HepG2 (cell line): Measurements from ENCODE around the gene CADPS. TPM values are rescaled to one million over a fixed set of nuclear protein-coding genes. Genes with fewer than 3 reads are reported as not detected.
A peak's percentile ranks its signal among the peaks of the same experiment; 100 is the strongest.

Experiments
- ARNT ChIP-seq: fragments of 450-650 bp; IDR thresholded peaks from 2 replicates; pipeline ENCODE4 v1.6.1; 2017
- ARNT2 ChIP-seq: sonication (generic); formaldehyde crosslinking; IDR thresholded peaks from 2 replicates; pipeline ENCODE4 v1.8.0; 2022; ENCODE audit warnings: mild to moderate bottlenecking, low read depth, missing genetic modification reagents, moderate library complexity
- ATF1 ChIP-seq: IDR thresholded peaks from 2 replicates; pipeline ENCODE4 v1.6.1; 2016; ENCODE audit warnings: mild to moderate bottlenecking, control low read depth
- BCL6 ChIP-seq: IDR thresholded peaks from 2 replicates; pipeline ENCODE4 v1.6.1; 2016; ENCODE audit warnings: missing genetic modification reagents, missing compliant biosample characterization
- FOSL2 ChIP-seq: sonication (generic); formaldehyde crosslinking; IDR thresholded peaks from 2 replicates; pipeline ENCODE4 v1.4.0; 2020; ENCODE audit warnings: missing genetic modification reagents
- GLMP ChIP-seq: sonication (generic); formaldehyde crosslinking; IDR thresholded peaks from 2 replicates; pipeline ENCODE4 v1.9.0; 2021; ENCODE audit warnings: missing genetic modification reagents, mild to moderate bottlenecking, borderline replicate concordance
- HNF4A ChIP-seq: sonication (generic); formaldehyde crosslinking; IDR thresholded peaks from 2 replicates; pipeline ENCODE4 v1.4.0; 2020; ENCODE audit warnings: missing genetic modification reagents
- JUN ChIP-seq: sonication (generic); formaldehyde crosslinking; IDR thresholded peaks from 2 replicates; pipeline ENCODE4 v1.4.0; 2020; ENCODE audit warnings: mild to moderate bottlenecking, missing genetic modification reagents
- JUNB ChIP-seq: sonication (generic); formaldehyde crosslinking; IDR thresholded peaks from 2 replicates; pipeline ENCODE4 v1.8.0; 2022; ENCODE audit warnings: missing genetic modification reagents, mild to moderate bottlenecking, borderline replicate concordance
- KDM4B ChIP-seq: sonication (generic); formaldehyde crosslinking; IDR thresholded peaks from 2 replicates; pipeline ENCODE4 v1.4.0; 2020; ENCODE audit warnings: missing genetic modification reagents
- NFIC ChIP-seq: IDR thresholded peaks from 2 replicates; pipeline ENCODE4 v1.6.1; 2012; ENCODE audit warnings: mild to moderate bottlenecking, low read length, inconsistent platforms
- PHF8 ChIP-seq: sonication (generic); formaldehyde crosslinking; IDR thresholded peaks from 2 replicates; pipeline ENCODE4 v1.5.0; 2020; ENCODE audit warnings: missing genetic modification reagents
- SPEN ChIP-seq: sonication (generic); formaldehyde crosslinking; IDR thresholded peaks from 2 replicates; pipeline ENCODE4 v1.5.1; 2020; ENCODE audit warnings: low read depth, mild to moderate bottlenecking, missing genetic modification reagents
- TFAP4 ChIP-seq: sonication (generic); IDR thresholded peaks from 2 replicates; pipeline ENCODE4 v1.6.1; 2016; ENCODE audit warnings: low read depth, borderline replicate concordance
- YEATS2 ChIP-seq: sonication (generic); formaldehyde crosslinking; IDR thresholded peaks from 2 replicates; pipeline ENCODE4 v1.4.0; 2020; ENCODE audit warnings: missing genetic modification reagents, borderline replicate concordance
- ZBTB7A ChIP-seq: sonication (generic); formaldehyde crosslinking; IDR thresholded peaks from 2 replicates; pipeline ENCODE4 v1.8.0; 2022; ENCODE audit warnings: mild to moderate bottlenecking, missing genetic modification reagents
- ZNF225 ChIP-seq: sonication (generic); formaldehyde crosslinking; IDR thresholded peaks from 2 replicates; pipeline ENCODE4 v1.4.0; 2020; ENCODE audit warnings: mild to moderate bottlenecking, missing genetic modification reagents
- ZNF317 ChIP-seq: sonication (generic); formaldehyde crosslinking; IDR thresholded peaks from 2 replicates; pipeline ENCODE4 v1.5.0; 2020; ENCODE audit warnings: mild to moderate bottlenecking, missing genetic modification reagents
- ZNF644 ChIP-seq: IDR thresholded peaks from 2 replicates; pipeline ENCODE4 v1.6.1; 2016; ENCODE audit warnings: low read depth
- ZNF724P ChIP-seq: sonication (generic); formaldehyde crosslinking; IDR thresholded peaks from 2 replicates; pipeline ENCODE4 v1.8.0; 2022; ENCODE audit warnings: missing genetic modification reagents, borderline replicate concordance
- ZNF792 ChIP-seq: IDR thresholded peaks from 2 replicates; pipeline ENCODE4 v1.6.1; 2016
- ZSCAN29 ChIP-seq: sonication (generic); formaldehyde crosslinking; conservative IDR thresholded peaks from 2 replicates; pipeline ENCODE4 v1.4.0; 2020; ENCODE audit warnings: mild to moderate bottlenecking, missing genetic modification reagents
- polyA plus RNA-seq, 8 experiments: library from polyadenylated mRNA; depleted of rRNA in 3 of 8; stranded (reverse) in 7 of 8; unstranded in 1 of 8; fragments of >200 nt; fragmentation: Illumina TruSeq in 4 of 8; extraction: Trizol in 4 of 8; gene quantifications; 2 replicates each; pipeline versions ENCODE4 v1.2.1 to v1.2.3, GENCODE V29; 2011 to 2016; ENCODE audit warnings: low read depth in 4 of 8, missing spikeins in 1 of 8, mixed read lengths in 1 of 8; ENCODE audit not compliant: insufficient read depth in 1 of 8
- total RNA-seq, 5 experiments: library from RNA; depleted of rRNA; stranded (reverse); fragments of >200 nt; fragmentation: Illumina TruSeq; extraction: Trizol; gene quantifications; 2 replicates each; pipeline ENCODE4 v1.2.3, GENCODE V29; 2016; ENCODE audit warnings: low read depth in 1 of 5
- TF ChIP-seq, protein P1 (sequence below): IDR thresholded peaks from 2 replicates; pipeline ENCODE4 v1.6.1; 2018; ENCODE audit warnings: missing genetic modification reagents, mild to moderate bottlenecking, missing compliant biosample characterization
- TF ChIP-seq, protein P2 (sequence below): sonication (generic); formaldehyde crosslinking; IDR thresholded peaks from 2 replicates; pipeline ENCODE4 v1.5.0; 2020; ENCODE audit warnings: mild to moderate bottlenecking, missing genetic modification reagents, moderate library complexity

The CADPS gene
- total and polyA plus RNA-seq, 2 of the 13 experiments (the other 11 are each of a cell fraction or from before 2014, with no cell fraction given): not detected

- TF ChIP-seq FOSL2 (CRISPR knock-in tag): peak; percentile 88
- TF ChIP-seq KDM4B (CRISPR knock-in tag): 0 out of 2 replicates have a peak, but pooled peaks have one; percentile 7
- TF ChIP-seq PHF8 (CRISPR knock-in tag): 0 out of 2 replicates have a peak, but pooled peaks have one; percentile 29
- peak; percentile 50; the same call in 1 of the 2 replicates for TF ChIP-seq YEATS2 (CRISPR knock-in tag)
- TF ChIP-seq ATF1: peak; percentile 40; the same call in 1 of the 2 replicates
- no peak for TF ChIP-seq ARNT
- 0 out of 2 replicates have a peak, but pooled peaks have one; percentile 20 for TF ChIP-seq ZSCAN29 (CRISPR knock-in tag)
- no peak for TF ChIP-seq ZNF225 (CRISPR knock-in tag)
- TF ChIP-seq ZBTB7A (CRISPR knock-in tag): no peak
- TF ChIP-seq SPEN: 0 out of 2 replicates have a peak, but pooled peaks have one; percentile 35
- TF ChIP-seq ZNF792: peak; percentile 78
- peak; percentile 69 for TF ChIP-seq ZNF644 (CRISPR knock-in tag)
- TF ChIP-seq, protein P1, sequence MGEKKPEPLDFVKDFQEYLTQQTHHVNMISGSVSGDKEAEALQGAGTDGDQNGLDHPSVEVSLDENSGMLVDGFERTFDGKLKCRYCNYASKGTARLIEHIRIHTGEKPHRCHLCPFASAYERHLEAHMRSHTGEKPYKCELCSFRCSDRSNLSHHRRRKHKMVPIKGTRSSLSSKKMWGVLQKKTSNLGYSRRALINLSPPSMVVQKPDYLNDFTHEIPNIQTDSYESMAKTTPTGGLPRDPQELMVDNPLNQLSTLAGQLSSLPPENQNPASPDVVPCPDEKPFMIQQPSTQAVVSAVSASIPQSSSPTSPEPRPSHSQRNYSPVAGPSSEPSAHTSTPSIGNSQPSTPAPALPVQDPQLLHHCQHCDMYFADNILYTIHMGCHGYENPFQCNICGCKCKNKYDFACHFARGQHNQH (CRISPR knock-in tag): peak; percentile 81
- peak; percentile 61; the same call in 1 of the 2 replicates for TF ChIP-seq ZNF724P (CRISPR knock-in tag)
- TF ChIP-seq JUNB (CRISPR knock-in tag): peak; percentile 35; the same call in 1 of the 2 replicates
- TF ChIP-seq BCL6: peak; percentile 69
- TF ChIP-seq TFAP4: 0 out of 2 replicates have a peak, but pooled peaks have one; percentile 37
- TF ChIP-seq NFIC: peak; percentile 80; the same call in 1 of the 2 replicates
- TF ChIP-seq ZNF317 (CRISPR knock-in tag): peak; percentile 39; the same call in 1 of the 2 replicates
- peak; percentile 59; the same call in 1 of the 2 replicates for TF ChIP-seq ARNT2 (CRISPR knock-in tag)
- TF ChIP-seq JUN (CRISPR knock-in tag): no peak
- TF ChIP-seq HNF4A (CRISPR knock-in tag): peak; percentile 99
- no peak for TF ChIP-seq GLMP
- TF ChIP-seq, protein P2, sequence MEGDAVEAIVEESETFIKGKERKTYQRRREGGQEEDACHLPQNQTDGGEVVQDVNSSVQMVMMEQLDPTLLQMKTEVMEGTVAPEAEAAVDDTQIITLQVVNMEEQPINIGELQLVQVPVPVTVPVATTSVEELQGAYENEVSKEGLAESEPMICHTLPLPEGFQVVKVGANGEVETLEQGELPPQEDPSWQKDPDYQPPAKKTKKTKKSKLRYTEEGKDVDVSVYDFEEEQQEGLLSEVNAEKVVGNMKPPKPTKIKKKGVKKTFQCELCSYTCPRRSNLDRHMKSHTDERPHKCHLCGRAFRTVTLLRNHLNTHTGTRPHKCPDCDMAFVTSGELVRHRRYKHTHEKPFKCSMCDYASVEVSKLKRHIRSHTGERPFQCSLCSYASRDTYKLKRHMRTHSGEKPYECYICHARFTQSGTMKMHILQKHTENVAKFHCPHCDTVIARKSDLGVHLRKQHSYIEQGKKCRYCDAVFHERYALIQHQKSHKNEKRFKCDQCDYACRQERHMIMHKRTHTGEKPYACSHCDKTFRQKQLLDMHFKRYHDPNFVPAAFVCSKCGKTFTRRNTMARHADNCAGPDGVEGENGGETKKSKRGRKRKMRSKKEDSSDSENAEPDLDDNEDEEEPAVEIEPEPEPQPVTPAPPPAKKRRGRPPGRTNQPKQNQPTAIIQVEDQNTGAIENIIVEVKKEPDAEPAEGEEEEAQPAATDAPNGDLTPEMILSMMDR (CRISPR knock-in tag): no peak
Measured at GRCh38 chr3:62732183-62732904, 142.9 kb downstream of the CADPS start (continued).
